ENCODE data around the gene ZNF502. TPM values are rescaled to one million over a fixed set of nuclear protein-coding genes. Genes with fewer than 3 reads are reported as not detected.
"Not testable (repeated sequence)": the region's sequence is repeated elsewhere in the genome, so short reads cannot be mapped to it uniquely, and the experiment has no call there.

ZNF502 gene
- total RNA-seq (2014; rRNA removed; shearing (Covaris generic)), result 0.55 and 0.62 TPM in 2 replicates

- no peak for DNase-seq
- Histone ChIP-seq H3K4me3 (ENCODE audit: insufficient read depth, low read depth, low read length) (peak within 1 kb of the TSS; percentile 50), H3K27me3 (ENCODE audit: control insufficient read depth, insufficient read depth, low read length) (no peaks in the 10 kb centered on the region), H3K36me3 (replicated peaks; ENCODE audit: control insufficient read depth, insufficient read depth, low read length) (no peaks in the 10 kb centered on the region; the same call in 1 of the 2 replicates)
These were observed at the start of gene ZNF502 for GRCh38 chr3:44712455-44713075. Gene ZNF502 (plus strand): TSS chr3:44712660. CDS start chr3:44720262, 7,602 bp downstream.

- no peak for DNase-seq
- Histone ChIP-seq H3K36me3 (replicated peaks; ENCODE audit: control insufficient read depth, insufficient read depth, low read length) (peaks cover 3% of the 10 kb centered on the region), H3K27me3 (ENCODE audit: control insufficient read depth, insufficient read depth, low read length) (no peaks in the 10 kb centered on the region), H3K4me3 (ENCODE audit: insufficient read depth, low read depth, low read length) (no peak overlapping the region)
These were observed 47.3 kb upstream of the ZNF502 start for GRCh38 chr3:44665173-44665572.

- Histone ChIP-seq H3K4me3 (ENCODE audit: insufficient read depth, low read depth, low read length) (no peak overlapping the region), H3K36me3 (replicated peaks; ENCODE audit: control insufficient read depth, insufficient read depth, low read length) (no peaks in the 10 kb centered on the region), H3K27me3 (ENCODE audit: control insufficient read depth, insufficient read depth, low read length) (no peaks in the 10 kb centered on the region)
- no peak for DNase-seq
These were observed 46.1 kb upstream of the ZNF502 start for GRCh38 chr3:44666346-44666745.

GRCh38 chr3:44669760-44670159, 42.7 kb upstream of the ZNF502 start:
- H3K4me3 ChIP-seq (ENCODE audit: insufficient read depth, low read depth, low read length), result no peak overlapping the region
- DNase-seq, result no peak
- no peaks in the 10 kb centered on the region for H3K36me3 ChIP-seq (replicated peaks; ENCODE audit: control insufficient read depth, insufficient read depth, low read length)
- H3K27me3 ChIP-seq (ENCODE audit: control insufficient read depth, insufficient read depth, low read length), result no peaks in the 10 kb centered on the region

- H3K27me3 ChIP-seq (ENCODE audit: control insufficient read depth, insufficient read depth, low read length); DNase-seq; H3K4me3 ChIP-seq (ENCODE audit: insufficient read depth, low read depth, low read length); H3K36me3 ChIP-seq (replicated peaks; ENCODE audit: control insufficient read depth, insufficient read depth, low read length): not testable (repeated sequence)
These were observed 39.0 kb upstream of the ZNF502 start for GRCh38 chr3:44673466-44673865.

- DNase-seq, result no peak
- H3K27me3 ChIP-seq (ENCODE audit: control insufficient read depth, insufficient read depth, low read length), result no peaks in the 10 kb centered on the region
- no peaks in the 10 kb centered on the region for H3K36me3 ChIP-seq (replicated peaks; ENCODE audit: control insufficient read depth, insufficient read depth, low read length)
- H3K4me3 ChIP-seq (ENCODE audit: insufficient read depth, low read depth, low read length), result no peak overlapping the region
These were observed 38.2 kb upstream of the ZNF502 start for GRCh38 chr3:44674211-44674610.

GRCh38 chr3:44678480-44679116, 33.9 kb upstream of the ZNF502 start:
- no peak overlapping the region for H3K4me3 ChIP-seq (ENCODE audit: insufficient read depth, low read depth, low read length)
- H3K36me3 ChIP-seq (replicated peaks; ENCODE audit: control insufficient read depth, insufficient read depth, low read length), result no peaks in the 10 kb centered on the region
- no peaks in the 10 kb centered on the region for H3K27me3 ChIP-seq (ENCODE audit: control insufficient read depth, insufficient read depth, low read length)
- DNase-seq, result no peak

- H3K27me3 ChIP-seq (ENCODE audit: control insufficient read depth, insufficient read depth, low read length), result no peaks in the 10 kb centered on the region
- no peak overlapping the region for H3K4me3 ChIP-seq (ENCODE audit: insufficient read depth, low read depth, low read length)
- no peak for DNase-seq
- H3K36me3 ChIP-seq (replicated peaks; ENCODE audit: control insufficient read depth, insufficient read depth, low read length), result no peaks in the 10 kb centered on the region
These were observed 31.5 kb upstream of the ZNF502 start for GRCh38 chr3:44680921-44681455.

- Histone ChIP-seq H3K36me3 (replicated peaks; ENCODE audit: control insufficient read depth, insufficient read depth, low read length) (no peaks in the 10 kb centered on the region), H3K27me3 (ENCODE audit: control insufficient read depth, insufficient read depth, low read length) (no peaks in the 10 kb centered on the region), H3K4me3 (ENCODE audit: insufficient read depth, low read depth, low read length) (no peak overlapping the region)
- no peak for DNase-seq
These were observed 30.1 kb upstream of the ZNF502 start for GRCh38 chr3:44682182-44682896.

GRCh38 chr3:44685128-44685800, 27.2 kb upstream of the ZNF502 start:
- Histone ChIP-seq H3K27me3 (ENCODE audit: control insufficient read depth, insufficient read depth, low read length) (no peaks in the 10 kb centered on the region), H3K4me3 (ENCODE audit: insufficient read depth, low read depth, low read length) (peak overlapping the region; percentile 52; the same call in 1 of the 2 replicates), H3K36me3 (replicated peaks; ENCODE audit: control insufficient read depth, insufficient read depth, low read length) (no peaks in the 10 kb centered on the region)
- DNase-seq, result peak; percentile 28

GRCh38 chr3:44687898-44688297, 24.6 kb upstream of the ZNF502 start:
- DNase-seq, result no peak
- no peaks in the 10 kb centered on the region for H3K36me3 ChIP-seq (replicated peaks; ENCODE audit: control insufficient read depth, insufficient read depth, low read length)
- no peaks in the 10 kb centered on the region for H3K27me3 ChIP-seq (ENCODE audit: control insufficient read depth, insufficient read depth, low read length)
- no peak overlapping the region for H3K4me3 ChIP-seq (ENCODE audit: insufficient read depth, low read depth, low read length)

- no peak for DNase-seq
- H3K36me3 ChIP-seq (replicated peaks; ENCODE audit: control insufficient read depth, insufficient read depth, low read length), result peaks cover 1% of the 10 kb centered on the region; the same call in 1 of the 2 replicates
- H3K4me3 ChIP-seq (ENCODE audit: insufficient read depth, low read depth, low read length), result no peak overlapping the region
- no peaks in the 10 kb centered on the region for H3K27me3 ChIP-seq (ENCODE audit: control insufficient read depth, insufficient read depth, low read length)
These were observed 9.0 kb downstream of the ZNF502 start for GRCh38 chr3:44721231-44722102.

GRCh38 chr3:44722103-44722401, 9.6 kb downstream of the ZNF502 start:
- no peak for DNase-seq
- no peak overlapping the region for H3K4me3 ChIP-seq (ENCODE audit: insufficient read depth, low read depth, low read length)
- H3K36me3 ChIP-seq (replicated peaks; ENCODE audit: control insufficient read depth, insufficient read depth, low read length), result peaks cover 1% of the 10 kb centered on the region; the same call in 1 of the 2 replicates
- no peaks in the 10 kb centered on the region for H3K27me3 ChIP-seq (ENCODE audit: control insufficient read depth, insufficient read depth, low read length)

Data from H7 (cell line).